Measurements from ENCODE around the gene FBXL7.

Gene FBXL7

GRCh38 chr5:15968993-15969392 is 469.0 kb downstream of the FBXL7 start:
- Histone ChIP-seq H3K9me3 (ENCODE audit: low read length) (no peaks in the 10 kb centered on the region), H3K27ac (ENCODE audit: low read depth, low read length, poor library complexity, severe bottlenecking) (no peak overlapping the region), H4K20me1 (ENCODE audit: insufficient read depth, low read length) (no peaks in the 10 kb centered on the region), H3K4me1 (ENCODE audit: insufficient read depth, low read length, severe bottlenecking) (no peaks in the 10 kb centered on the region), H3K79me2 (ENCODE audit: insufficient read depth, low read length) (no peaks in the 10 kb centered on the region), H3K9ac (ENCODE audit: low read length) (no peak overlapping the region), H3F3A (ENCODE audit: insufficient read depth, low read length) (no peaks in the 10 kb centered on the region), H3K4me3 (ENCODE audit: low read depth, low read length, poor library complexity, severe bottlenecking) (no peak overlapping the region), H3K27me3 (ENCODE audit: insufficient read depth, low read length) (no peaks in the 10 kb centered on the region), H3K36me3 (ENCODE audit: insufficient read depth, low read length) (no peaks in the 10 kb centered on the region), H2AFZ (ENCODE audit: low read length) (no peak overlapping the region), H3K4me2 (ENCODE audit: low read length) (no peak overlapping the region), H3K9me2 (ENCODE audit: low read depth, low read length) (no peaks in the 10 kb centered on the region)
- no peak for TF ChIP-seq EZH2 (IDR thresholded peaks at IDR 0.05; ENCODE audit: borderline replicate concordance, low read length)
- TF ChIP-seq CTCF (IDR thresholded peaks at IDR 0.05; ENCODE audit: low read length): no peak

GRCh38 chr5:15977851-15978250 is 477.9 kb downstream of the FBXL7 start:
- Histone ChIP-seq H3K27me3 (ENCODE audit: insufficient read depth, low read length) (no peaks in the 10 kb centered on the region), H3K4me3 (ENCODE audit: low read depth, low read length, poor library complexity, severe bottlenecking) (no peak overlapping the region), H3K4me2 (ENCODE audit: low read length) (no peak overlapping the region), H3K9me2 (ENCODE audit: low read depth, low read length) (no peaks in the 10 kb centered on the region), H3K9me3 (ENCODE audit: low read length) (no peaks in the 10 kb centered on the region), H3F3A (ENCODE audit: insufficient read depth, low read length) (no peaks in the 10 kb centered on the region), H3K36me3 (ENCODE audit: insufficient read depth, low read length) (no peaks in the 10 kb centered on the region), H3K9ac (ENCODE audit: low read length) (no peak overlapping the region), H3K27ac (ENCODE audit: low read depth, low read length, poor library complexity, severe bottlenecking) (no peak overlapping the region), H3K4me1 (ENCODE audit: insufficient read depth, low read length, severe bottlenecking) (no peaks in the 10 kb centered on the region), H3K79me2 (ENCODE audit: insufficient read depth, low read length) (no peaks in the 10 kb centered on the region), H2AFZ (ENCODE audit: low read length) (no peak overlapping the region), H4K20me1 (ENCODE audit: insufficient read depth, low read length) (no peaks in the 10 kb centered on the region)
- TF ChIP-seq CTCF (IDR thresholded peaks at IDR 0.05; ENCODE audit: low read length) (no peak), EZH2 (IDR thresholded peaks at IDR 0.05; ENCODE audit: borderline replicate concordance, low read length) (no peak)

GRCh38 chr5:15980835-15981234 is 480.9 kb downstream of the FBXL7 start:
- Histone ChIP-seq H3K4me2 (ENCODE audit: low read length) (no peak overlapping the region), H3K9me2 (ENCODE audit: low read depth, low read length) (no peaks in the 10 kb centered on the region), H3K9me3 (ENCODE audit: low read length) (no peaks in the 10 kb centered on the region), H3K79me2 (ENCODE audit: insufficient read depth, low read length) (no peaks in the 10 kb centered on the region), H2AFZ (ENCODE audit: low read length) (no peak overlapping the region), H3K36me3 (ENCODE audit: insufficient read depth, low read length) (no peaks in the 10 kb centered on the region), H4K20me1 (ENCODE audit: insufficient read depth, low read length) (no peaks in the 10 kb centered on the region), H3K4me1 (ENCODE audit: insufficient read depth, low read length, severe bottlenecking) (no peaks in the 10 kb centered on the region), H3F3A (ENCODE audit: insufficient read depth, low read length) (no peaks in the 10 kb centered on the region), H3K4me3 (ENCODE audit: low read depth, low read length, poor library complexity, severe bottlenecking) (no peak overlapping the region), H3K27me3 (ENCODE audit: insufficient read depth, low read length) (no peaks in the 10 kb centered on the region), H3K27ac (ENCODE audit: low read depth, low read length, poor library complexity, severe bottlenecking) (no peak overlapping the region), H3K9ac (ENCODE audit: low read length) (no peak overlapping the region)
- TF ChIP-seq EZH2 (IDR thresholded peaks at IDR 0.05; ENCODE audit: borderline replicate concordance, low read length) (no peak), CTCF (IDR thresholded peaks at IDR 0.05; ENCODE audit: low read length) (no peak)
